NCI-H1048 (cell line): ENCODE measurements around the gene SMYD5.

Experiments used
- DNase-seq: peaks from one replicate; lab custom pipeline; 2025; lab: John Stamatoyannopoulos, UW

SMYD5 gene

GRCh38 chr2:73238976-73239375, 24.9 kb downstream of the SMYD5 start:
- DNase-seq = no peak

GRCh38 chr2:73239776-73240175, 25.7 kb downstream of the SMYD5 start:
- DNase-seq = no peak

- no peak for DNase-seq
These were observed 30.0 kb downstream of the SMYD5 start for GRCh38 chr2:73243884-73244570.

GRCh38 chr2:73244580-73244979, 30.5 kb downstream of the SMYD5 start:
- DNase-seq = no peak

GRCh38 chr2:73246850-73247249, 32.8 kb downstream of the SMYD5 start:
- no peak for DNase-seq

GRCh38 chr2:73249636-73250035, 35.6 kb downstream of the SMYD5 start:
- DNase-seq = no peak

GRCh38 chr2:73250872-73251846, 37.1 kb downstream of the SMYD5 start:
- no peak for DNase-seq

GRCh38 chr2:73252238-73253027, 38.4 kb downstream of the SMYD5 start:
- DNase-seq = no peak

GRCh38 chr2:73253400-73253799, 39.4 kb downstream of the SMYD5 start:
- no peak for DNase-seq

GRCh38 chr2:73253901-73254300, 39.9 kb downstream of the SMYD5 start:
- no peak for DNase-seq

GRCh38 chr2:73254343-73255006, 40.4 kb downstream of the SMYD5 start:
- DNase-seq = no peak

- DNase-seq = no peak
These were observed 41.1 kb downstream of the SMYD5 start for GRCh38 chr2:73255007-73255644.

GRCh38 chr2:73255907-73256617, 42.0 kb downstream of the SMYD5 start:
- no peak for DNase-seq

GRCh38 chr2:73256618-73256922, 42.5 kb downstream of the SMYD5 start:
- DNase-seq = no peak

GRCh38 chr2:73257021-73257420, 43.0 kb downstream of the SMYD5 start:
- DNase-seq = no peak

- DNase-seq = no peak
These were observed 43.5 kb downstream of the SMYD5 start for GRCh38 chr2:73257425-73258125.

- DNase-seq = no peak
These were observed 44.3 kb downstream of the SMYD5 start for GRCh38 chr2:73258186-73258912.

- DNase-seq = no peak
These were observed 44.8 kb downstream of the SMYD5 start for GRCh38 chr2:73258913-73259215.

- no peak for DNase-seq
These were observed 45.2 kb downstream of the SMYD5 start for GRCh38 chr2:73259276-73259675.
